ENCODE results near the gene HRH3.

The HRH3 gene

DNA sequence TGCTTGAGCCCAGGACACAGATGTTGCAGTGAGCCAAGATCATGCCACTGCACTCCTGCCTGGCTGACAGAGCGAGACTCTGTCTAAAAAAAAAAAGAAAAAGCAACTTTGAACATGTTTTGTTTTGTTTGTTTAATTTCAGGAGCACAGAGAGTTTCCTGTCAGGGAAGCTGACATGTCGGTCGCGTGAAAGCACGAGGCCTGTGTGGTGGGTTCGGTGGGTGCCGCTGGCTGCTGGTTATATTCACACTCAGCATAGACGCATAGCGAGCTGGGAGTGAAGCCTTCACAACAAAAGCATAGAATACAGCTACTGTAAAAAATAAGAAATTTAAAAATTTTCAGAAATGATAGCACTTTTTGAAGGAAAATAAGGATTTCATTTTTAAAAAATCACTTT lies 22.8 kb downstream of the HRH3 start:
- DNase-seq: no peak

DNA sequence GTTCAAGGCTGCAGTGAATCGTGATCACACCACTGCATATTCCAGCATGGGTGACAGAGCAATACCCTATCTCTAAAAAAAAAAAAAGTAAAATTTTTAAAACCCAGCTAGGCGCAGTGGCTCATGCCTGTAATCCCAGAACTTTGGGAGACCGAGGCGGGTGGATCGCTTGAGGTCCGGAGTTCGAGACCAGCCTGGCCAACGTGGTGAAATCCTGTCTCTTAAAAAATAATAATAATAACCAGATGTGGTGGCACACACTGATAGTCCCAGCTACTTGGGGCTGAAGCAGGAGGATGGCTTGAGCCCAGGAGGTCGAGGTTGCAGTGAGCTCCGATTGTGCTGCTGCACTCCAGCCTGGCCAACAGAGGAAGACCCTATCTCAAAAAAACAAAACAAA lies 23.8 kb downstream of the HRH3 start:
- DNase-seq: no peak

DNA sequence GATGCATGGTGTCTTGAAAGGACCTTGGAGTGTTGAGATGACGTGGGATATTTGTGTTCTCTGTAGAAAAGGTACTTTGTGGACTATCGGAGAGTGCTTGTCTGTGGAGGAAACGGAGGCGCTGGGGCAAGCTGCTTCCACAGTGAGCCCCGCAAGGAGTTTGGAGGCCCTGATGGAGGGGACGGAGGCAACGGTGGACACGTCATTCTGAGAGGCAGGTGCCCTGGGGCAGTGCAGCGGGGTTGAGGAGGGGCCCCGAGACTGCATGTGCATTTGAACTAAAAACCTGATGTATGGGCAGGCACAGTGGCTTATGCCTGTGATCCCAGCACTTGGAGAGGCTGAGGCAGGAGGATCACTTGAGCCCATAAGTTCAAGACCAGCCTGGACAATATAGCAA lies 24.3 kb downstream of the HRH3 start:
- DNase-seq: no peak

DNA sequence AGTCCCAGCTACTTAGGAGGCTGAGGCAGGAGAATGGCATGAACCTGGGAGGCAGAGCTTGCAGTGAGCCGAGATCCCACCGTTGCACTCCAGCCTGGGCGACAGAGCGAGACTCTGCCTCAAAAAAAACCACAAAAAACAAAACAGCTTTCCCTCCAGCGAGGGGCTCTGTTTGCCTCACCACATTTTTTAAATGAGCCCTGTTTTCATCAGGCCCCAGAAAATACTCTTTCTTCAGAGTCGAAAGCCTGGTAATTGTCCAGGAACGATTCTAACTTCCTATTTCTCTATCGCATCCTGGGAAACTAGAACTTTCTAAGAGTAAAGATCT lies 25.0 kb downstream of the HRH3 start:
- DNase-seq: no peak

DNA sequence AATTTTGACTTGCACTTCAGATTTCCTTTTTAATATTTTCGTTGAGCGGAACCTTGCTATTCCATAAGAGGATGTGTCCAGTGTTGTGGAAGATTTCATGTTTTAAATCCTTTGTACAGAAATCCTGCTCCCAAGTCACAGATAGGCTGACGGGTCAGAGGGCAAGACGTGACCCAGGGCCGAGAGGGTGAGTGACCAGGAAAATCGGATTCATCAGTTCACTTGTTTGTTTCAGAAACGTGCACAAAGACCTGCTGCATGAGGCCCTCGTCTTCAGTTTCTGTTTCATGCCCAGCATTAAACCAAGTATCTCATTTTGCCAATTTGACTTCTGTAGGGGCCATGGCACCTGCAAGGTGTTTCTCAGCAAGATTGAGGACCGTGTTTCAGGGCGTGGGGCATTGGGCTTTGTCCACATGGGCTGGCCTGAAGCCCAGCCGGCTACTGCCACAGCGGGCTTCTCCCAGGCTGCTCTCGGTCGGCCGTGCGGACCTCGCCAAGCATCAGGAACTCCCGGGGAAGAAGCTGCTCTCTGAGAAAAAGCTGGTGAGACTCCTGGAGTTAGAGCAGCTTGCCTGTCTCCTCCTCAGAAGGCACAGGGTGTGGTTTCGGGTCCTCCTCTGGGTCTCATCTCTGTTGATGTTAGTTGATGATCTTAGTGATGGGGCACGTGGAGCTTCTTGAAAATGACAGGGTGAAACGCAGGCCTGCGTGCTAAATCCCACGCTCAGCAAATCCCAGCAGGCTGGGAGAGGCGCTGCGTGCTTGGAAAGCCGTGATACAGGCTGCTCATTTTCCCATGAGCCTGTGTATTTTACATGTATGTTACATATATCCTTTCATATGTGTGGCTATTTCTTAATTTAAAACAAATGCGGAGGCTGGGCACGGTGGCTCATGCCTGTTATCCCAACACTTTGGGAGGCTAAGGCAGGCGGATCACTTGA lies 26.7 kb downstream of the HRH3 start:
- no peak for DNase-seq

DNA sequence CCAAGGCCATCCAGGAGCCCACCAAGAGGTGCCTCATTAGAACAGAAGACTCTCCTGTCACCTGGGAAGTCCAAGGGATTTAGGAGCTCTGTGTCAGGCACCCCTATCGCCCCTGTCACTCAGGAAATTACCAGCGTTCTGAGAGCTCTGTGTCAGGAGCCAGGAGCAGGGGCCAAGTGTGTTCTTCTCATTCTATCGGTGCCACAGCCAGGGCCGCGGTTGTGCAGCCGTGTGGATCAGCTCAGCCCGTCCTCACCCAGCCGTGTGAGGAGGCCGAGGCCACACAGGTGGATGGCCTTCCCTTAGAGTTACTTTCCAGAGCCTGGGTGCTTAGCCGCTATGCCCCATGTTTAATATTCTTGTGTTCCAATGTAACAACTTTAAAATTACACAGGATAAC lies 27.4 kb downstream of the HRH3 start:
- DNase-seq: no peak

DNA sequence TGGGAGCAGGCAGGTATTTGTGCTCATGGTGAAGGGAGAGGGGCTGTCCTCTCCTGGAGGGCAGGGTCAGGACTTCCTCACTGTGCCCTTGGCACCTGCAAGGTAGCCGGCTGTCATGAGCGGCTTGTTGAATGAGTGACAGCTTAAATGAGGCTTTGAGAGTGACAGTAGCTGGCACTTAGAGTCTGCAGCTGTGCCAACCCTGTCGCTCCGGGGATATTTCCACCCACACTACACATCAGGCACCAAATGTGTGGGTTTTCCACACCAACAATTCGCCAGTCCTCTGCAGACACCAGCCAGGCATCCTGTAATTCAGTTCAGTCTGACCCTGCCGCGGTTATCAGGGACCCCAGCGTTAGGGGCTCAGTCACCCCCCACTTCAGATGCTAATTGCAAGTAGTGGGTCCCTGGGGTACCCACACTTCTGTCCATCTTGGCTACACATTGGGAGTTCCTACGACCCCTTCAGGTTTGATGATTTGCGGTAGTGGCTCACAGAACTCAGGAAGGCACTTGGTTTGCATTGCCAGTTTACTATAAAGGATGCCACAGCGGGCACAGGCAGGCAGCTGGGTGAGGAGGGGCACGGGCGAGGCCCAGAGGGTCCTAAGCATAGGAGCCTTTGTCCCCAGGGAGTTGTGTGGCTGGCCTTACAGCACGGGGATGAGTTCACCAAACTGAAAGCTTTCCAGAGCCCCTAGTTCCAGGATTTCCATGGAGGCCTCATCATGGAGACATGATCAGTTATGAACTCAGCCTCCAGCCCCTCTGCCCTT lies 28.1 kb downstream of the HRH3 start:
- no peak for DNase-seq

DNA sequence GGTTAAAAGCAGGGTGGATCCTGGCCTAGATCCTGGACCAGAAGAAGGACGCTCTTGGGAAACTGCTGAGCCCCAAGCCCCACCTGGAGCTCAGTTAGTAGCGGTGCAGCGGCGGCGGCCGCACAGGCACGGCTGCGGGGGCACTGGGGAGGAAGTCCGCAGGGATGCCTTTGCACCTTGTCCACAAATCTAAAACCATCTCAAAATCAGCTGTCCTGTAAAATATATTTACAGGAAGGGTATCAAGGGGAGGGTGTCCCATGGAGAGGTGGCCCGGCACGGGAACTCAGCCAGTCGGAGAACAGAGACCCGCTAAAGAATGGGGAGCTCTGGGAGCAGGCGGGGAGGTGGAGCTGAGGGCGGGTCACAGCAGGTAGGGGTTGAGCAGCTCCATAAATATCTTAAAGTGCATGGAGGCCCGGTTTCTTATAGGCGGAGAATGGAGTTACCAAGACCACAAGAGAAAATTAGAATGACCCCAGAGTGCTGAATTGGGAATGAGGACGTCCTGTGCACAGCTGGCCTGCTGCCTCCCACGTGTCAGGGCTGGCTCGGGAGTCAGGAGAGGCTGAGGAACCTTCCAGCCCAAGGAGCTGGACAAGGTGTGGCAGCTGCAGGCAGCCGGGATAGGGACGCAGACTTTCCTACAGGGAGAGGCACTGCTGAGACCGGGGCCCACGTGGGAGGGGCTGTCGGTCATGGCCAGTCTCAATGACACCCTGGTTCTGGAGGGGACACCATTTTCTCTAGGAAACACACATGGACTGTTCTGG lies 29.3 kb downstream of the HRH3 start:
- DNase-seq: no peak

DNA sequence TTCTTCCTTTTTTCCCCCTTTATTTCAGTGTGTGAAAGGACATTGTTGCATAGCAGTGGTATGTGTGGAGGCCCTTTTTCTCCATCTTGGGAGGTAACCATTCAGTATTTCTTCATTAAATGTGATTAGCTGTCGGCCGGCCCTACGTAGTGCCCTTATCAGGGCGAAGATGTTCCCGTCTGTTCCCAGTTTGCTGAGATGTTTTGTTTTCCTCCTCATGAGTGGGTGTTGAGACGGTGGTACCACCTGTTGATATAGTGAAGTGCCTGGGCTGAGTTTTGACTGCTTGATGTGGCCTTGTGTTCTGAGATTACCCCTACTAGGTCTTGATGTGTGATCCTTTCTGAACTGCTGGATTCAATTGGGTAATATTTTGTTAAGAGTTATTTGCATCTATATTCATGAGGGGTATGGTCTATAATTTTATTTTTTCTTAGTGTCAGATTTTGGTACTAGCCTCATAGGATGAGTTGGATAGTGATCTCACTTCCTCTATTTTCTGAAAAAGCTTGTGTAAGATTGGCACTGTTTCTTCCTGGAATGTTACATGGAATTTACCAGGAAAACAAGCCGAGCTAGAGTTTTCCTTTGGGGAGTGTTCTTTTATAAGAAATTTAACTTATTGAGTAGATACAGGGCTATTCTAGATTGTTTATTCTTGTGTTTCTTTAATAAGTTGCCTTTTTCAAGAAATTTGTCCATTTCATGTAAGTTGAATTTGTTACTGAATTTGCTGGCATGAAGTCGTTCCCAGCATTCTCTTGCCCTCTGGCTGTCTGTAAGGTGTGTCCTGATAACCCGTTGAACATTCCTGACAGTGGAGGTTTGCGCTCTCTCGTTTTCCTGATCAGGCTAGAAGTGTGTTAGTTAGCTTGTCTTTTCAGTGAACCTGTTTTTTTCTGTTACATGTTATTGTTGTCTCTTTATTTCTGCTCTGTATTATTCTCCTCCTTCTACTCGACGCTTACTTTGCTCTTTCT lies 32.9 kb downstream of the HRH3 start:
- DNase-seq: no peak

DNA sequence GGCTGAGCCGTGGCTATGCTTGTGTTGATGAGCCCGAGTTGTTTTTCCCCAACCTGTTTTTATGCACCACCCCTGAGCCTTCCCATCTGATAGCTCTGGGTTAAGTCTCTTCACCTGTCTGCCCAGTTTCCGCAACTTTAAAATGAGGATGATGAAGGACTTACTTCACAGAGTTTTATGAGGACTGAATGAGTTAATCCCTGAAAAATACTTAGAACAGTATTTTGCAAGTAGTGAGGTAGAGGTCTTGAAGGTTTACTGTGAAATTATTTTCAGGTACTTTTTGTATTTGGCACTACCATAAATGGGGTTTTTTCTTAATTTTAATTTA lies 34.0 kb downstream of the HRH3 start:
- no peak for DNase-seq

DNA sequence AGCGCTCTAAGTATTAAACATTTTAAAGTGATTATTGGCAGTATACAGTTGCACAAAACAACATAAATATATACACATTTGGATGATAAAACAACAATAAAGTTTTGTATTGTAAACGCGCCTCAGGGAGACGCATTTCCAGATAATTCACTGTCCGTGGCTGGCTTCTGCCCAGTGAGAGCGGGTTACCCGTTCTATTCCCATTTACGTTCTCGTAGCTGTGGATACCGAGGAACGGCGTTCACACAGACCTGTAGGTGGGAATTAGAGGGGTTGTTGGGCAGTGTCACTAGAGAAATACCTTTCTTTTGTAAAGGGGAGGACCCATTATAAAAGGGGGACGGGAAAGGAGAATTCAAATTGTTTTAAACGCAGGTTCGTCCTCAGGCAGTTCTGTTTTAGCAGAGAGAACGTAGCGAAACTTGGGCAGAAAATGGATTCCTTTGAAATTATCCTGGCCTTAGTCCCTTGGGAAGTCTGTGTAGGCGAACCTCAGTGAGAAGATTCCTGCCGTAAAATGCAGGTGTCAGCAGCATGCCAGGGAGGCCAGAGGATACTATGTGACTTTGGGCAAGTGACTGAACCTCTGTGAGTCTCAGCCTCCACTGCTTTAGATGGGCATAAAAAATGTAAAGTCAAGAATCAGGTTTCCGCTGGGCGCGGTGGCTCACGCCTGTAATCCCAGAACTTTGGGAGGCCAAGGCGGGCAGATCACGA lies 36.5 kb downstream of the HRH3 start:
- DNase-seq: no peak

DNA sequence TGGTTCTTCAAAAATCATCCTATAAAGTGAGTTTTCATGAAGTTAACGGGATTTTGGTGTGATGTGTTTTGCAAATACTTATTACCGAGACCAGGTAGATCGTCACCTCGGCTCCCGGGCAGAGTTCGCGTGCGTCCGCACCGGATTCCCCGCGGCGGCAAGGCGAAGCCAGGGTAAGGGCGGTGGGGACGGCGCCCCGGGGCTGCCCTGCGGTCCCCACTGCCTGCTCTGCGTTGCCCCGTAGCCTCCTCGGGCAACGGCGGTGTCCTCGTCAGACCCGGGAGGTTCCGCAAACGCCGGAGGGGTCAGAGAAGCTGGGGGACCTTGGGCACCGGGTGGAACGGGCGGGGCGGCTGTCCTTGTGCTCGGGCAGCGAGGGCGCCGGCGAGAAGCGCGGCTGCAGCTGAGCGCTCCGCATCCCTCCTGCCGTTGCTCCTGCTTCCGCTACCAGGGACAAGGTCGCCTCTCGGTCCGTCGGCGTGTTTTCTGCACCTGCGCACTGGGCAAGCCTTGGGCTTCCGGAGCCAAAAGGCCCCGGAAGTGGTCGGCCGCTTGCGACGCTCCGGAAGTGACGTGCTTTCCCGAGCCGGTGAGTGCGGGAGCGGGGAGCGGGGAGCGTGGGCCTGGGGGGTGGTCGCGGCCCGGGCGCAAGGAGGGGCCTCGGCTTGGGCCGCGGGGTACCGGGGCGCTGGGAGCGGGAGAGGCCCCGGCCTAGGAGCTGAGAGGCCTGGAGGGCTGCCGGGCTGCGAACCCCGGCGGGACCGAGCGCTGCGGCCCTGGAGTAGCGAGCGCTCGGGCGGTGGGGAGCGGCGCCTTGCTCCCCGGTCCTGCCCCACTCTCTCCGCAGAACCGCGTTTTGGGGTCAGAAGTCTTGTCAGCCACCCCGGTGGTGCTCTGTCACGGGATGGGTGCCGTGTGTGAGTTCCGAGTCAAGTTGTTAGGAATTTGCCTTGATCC lies 37.3 kb downstream of the HRH3 start, which contains the start of gene MTG2:
Gene MTG2, plus strand, starts transcription at position 560 of the 957 bp plus-strand sequence. CDS start 10,393 bp downstream, outside the sequence.
- peak; percentile 91 for DNase-seq

DNA sequence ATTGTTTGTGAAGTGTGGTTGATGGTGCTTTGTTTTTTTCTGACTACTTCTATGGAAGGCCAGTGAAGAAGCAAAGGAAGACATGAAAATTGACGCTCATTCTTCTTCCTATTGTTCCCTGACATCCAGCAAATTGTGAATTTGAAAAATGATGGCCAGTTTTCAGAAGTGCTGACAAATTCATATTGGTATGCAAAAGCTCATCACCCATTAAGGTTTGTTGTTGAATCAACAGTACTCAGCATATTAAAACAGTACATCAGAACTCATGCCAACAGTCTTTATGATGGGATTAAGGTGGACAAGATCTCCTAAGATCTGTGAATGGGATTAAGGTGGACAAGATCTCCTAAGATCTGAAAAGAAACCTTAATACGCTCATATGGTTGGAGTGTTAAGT lies 38.3 kb downstream of the HRH3 start:
- no peak for DNase-seq

DNA sequence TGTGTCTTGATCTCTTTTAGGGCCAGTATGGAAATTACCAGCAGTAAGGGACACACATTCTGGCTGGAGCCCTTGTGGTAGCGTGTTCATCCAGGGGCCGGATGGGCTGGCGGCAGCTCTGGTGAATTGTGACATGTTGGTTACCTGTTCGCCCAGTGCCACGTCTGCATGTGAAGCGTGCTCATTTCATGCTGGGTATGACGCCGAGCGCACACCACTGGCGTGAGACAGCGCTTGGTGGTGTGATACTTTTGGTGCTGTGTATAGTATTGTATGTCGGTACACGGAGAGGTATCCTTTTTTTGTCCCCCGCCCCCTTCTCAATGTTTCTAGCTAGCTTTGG lies 40.9 kb downstream of the HRH3 start:
- DNase-seq: no peak

DNA sequence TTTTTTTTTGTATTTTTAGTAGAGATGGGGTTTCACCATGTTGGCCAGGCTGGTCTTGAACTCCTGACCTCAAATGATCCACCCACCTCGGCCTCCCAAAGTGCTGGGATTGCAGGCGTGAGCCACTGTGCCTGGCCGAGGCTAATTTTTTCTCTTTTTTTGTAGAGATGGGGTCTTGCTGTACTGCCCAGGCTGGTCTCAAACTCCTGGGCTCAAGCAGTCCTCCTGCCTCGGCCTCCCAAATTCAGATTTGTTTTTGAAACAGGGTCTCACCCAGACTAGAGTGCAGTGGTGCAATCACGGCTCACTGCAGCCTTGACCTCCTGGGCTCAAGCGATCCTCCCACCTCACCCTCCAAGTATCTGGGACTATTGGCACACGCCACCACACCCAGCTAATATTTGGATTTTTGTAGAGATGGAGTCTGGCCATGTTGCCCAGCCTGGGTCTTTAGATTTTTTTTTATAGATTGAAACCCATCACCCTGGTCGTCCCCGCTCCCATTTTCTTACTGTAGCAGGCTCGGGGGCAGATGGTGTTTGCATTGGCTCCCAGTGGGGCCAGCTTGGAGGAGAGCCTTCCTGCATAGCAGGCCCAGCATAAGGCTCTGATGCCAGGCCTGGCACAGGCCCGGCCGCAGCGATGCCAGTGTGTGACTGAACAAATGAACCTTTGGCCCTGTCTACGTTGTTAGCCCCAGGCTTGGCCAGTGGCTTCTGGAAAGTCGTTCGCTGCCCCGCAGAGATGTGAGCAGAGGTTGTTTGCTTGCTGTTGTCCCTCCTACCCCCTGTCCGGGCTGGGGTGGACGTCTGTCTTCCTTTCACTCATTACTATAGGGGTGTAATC lies 41.5 kb downstream of the HRH3 start:
- no peak for DNase-seq

DNA sequence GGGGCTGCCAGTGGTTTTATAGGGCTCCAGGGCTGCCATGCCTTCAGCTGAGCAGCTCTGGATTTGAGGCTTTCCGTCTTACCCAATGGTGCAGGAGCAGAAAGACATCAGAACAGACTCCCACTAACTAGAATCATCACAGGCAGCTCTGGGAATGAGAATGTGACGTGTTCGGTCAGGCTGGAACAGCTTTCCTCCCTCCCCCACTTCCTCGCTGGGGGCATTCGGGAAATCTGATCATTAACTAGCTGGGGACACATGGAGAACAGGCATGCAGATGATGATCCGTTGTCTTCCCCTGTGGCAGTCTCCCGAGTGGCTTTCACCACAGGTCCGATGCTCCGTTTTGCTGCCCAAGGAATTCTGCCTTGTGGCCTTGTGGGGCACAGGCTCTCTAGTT lies 42.8 kb downstream of the HRH3 start:
- DNase-seq: no peak

DNA sequence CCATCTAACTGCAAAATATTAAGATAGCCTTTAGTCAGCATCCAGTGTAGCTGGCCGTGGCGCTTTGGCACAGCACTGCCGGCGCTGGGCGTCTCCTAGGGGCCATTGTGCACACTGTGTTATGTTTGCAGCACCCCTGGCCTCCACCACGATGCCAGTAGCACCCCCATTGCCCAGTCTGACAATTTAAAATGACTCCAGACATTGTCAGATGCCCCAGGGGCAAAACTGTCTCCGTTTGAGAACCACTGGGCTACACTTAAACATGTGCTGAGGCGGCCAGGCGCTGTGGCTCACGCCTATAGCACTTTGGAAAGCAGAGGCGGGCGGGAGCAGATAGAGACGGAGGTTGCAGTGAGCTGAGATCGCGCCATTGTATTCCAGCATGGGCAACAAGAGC lies 43.2 kb downstream of the HRH3 start:
- no peak for DNase-seq

DNA sequence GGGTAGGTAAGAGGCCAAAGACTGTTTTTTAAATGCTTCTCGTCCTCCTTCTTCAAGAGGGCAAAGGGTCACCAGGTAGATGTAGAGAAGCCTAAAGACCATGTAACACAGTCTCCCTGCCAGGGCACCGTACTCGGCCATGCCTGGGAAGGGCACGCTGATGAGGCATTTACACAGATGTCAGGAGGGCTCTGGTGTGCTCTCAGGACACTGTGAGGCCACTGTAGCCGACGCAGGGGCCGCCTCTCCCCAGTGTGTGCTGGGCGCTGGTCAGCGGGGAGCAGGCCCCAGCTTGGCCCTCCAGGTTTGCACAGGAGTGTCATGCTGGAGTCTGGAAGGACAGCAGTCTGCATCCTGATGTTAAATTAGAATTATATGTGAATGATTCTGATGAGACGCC lies 44.4 kb downstream of the HRH3 start:
- no peak for DNase-seq

DNA sequence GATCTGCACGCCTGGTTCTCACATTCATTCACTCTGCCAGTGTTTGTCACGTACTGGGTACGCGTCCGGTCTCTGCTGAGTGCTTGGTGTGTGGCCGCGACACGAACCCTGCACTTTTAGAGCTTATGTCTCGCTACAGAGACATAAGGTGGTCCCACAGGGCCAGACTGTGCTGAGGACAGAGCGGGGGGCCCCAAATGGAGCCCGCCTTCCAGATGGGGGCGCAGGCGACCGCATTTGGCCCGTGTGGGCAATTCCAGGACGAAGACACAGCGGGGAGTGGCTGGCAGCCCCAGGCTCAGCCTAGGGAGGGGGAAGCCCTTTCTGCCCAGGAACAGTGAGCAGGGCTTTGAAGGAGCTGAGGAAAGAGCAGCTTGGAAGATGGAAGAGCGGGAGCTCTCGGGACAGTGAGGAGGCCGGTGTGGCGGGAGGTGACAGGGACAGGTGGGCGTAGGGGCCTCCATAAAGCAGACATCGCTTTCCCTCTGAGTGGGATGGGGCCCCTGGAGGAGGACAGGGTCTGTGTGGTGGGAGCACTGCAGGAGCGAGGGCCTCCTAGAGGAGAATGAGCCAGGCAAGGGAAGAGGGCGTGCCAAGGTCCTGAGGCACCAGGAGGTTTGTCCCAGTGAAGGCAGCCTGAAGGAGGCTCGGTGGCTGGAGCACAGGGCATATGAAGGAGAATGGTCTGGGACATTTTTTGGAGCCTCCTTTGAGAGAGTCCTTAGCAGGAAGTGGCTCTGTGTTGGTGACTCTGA lies 45.0 kb downstream of the HRH3 start:
- no peak for DNase-seq
